Measurements from ENCODE around the gene CLSTN3. TPM values are rescaled to one million over a fixed set of nuclear protein-coding genes. Genes with fewer than 3 reads are reported as not detected.

CLSTN3 gene
- total and polyA plus RNA-seq, 2 of the 13 experiments (the other 11 are each of a cell fraction or from before 2014, with no cell fraction given): 26.2 to 94.1 TPM

DNA sequence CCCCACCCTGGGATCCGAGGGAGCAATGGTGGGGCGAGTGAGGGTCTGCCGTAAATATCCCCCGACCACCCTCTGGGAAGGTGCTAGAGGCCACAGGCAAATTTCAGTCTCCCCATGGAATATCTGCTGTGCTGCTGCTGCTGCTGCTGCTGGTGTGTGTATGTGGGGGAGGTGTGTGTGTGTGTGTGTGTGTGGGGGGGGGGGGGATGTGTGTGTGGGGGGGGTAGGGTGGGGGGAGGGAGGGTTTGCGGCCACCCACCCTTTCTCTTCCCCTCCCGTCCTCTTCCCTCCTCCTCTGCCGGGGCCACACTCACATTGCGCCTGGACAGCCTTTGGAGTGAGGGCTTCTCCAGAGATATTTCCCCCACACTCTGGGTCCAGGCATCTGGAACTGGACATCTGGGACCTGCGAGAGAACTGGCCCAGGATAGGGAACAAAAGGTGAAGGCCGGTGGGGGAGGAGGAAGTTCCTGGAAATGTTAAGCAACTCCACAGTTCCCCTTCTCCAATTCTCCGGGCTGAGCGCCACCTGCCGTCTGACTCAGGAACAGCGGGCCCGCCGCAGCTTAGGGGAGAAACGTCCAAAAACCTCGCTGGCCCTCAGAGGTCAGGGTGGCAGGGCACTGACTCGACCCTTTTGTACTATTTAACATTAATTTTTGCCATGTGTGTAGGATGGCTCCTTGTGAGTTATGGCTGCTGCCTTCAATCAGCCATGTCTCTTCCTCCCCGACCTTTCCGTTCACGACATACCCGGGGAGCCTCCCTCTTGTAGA, 21.2 kb upstream of the CLSTN3 start, which contains the start of gene C1RL (continued):
- no peak for TF ChIP-seq ZFP82 (CRISPR knock-in tag; IDR thresholded peaks at IDR 0.05; ENCODE audit: borderline replicate concordance)
- no peak for TF ChIP-seq MBD4 (IDR thresholded peaks at IDR 0.05; ENCODE audit: borderline replicate concordance, low read length)
- no peak for TF ChIP-seq SIX1 (CRISPR knock-in tag; IDR thresholded peaks at IDR 0.05; ENCODE audit: borderline replicate concordance)
- 0 out of 2 replicates have a peak, but pooled peaks have one; percentile 35 for TF ChIP-seq REL (CRISPR knock-in tag; conservative IDR thresholded peaks at IDR 0.05)
- no peak for TF ChIP-seq ZNF558 (CRISPR knock-in tag; IDR thresholded peaks at IDR 0.05; ENCODE audit: borderline replicate concordance)
- TF ChIP-seq ZNF296 (CRISPR knock-in tag; conservative IDR thresholded peaks at IDR 0.05): no peak
- no peak for TF ChIP-seq SRSF1 (optimal IDR thresholded peaks at IDR 0.05; ENCODE audit: low read depth, low read length)
- no peak for TF ChIP-seq ZFY (CRISPR knock-in tag; IDR thresholded peaks at IDR 0.05)
- TF ChIP-seq, protein P1, sequence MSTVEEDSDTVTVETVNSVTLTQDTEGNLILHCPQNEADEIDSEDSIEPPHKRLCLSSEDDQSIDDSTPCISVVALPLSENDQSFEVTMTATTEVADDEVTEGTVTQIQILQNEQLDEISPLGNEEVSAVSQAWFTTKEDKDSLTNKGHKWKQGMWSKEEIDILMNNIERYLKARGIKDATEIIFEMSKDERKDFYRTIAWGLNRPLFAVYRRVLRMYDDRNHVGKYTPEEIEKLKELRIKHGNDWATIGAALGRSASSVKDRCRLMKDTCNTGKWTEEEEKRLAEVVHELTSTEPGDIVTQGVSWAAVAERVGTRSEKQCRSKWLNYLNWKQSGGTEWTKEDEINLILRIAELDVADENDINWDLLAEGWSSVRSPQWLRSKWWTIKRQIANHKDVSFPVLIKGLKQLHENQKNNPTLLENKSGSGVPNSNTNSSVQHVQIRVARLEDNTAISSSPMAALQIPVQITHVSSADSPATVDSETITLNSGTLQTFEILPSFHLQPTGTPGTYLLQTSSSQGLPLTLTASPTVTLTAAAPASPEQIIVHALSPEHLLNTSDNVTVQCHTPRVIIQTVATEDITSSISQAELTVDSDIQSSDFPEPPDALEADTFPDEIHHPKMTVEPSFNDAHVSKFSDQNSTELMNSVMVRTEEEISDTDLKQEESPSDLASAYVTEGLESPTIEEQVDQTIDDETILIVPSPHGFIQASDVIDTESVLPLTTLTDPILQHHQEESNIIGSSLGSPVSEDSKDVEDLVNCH (CRISPR knock-in tag; IDR thresholded peaks at IDR 0.05): no peak
- no peak for TF ChIP-seq HHEX (CRISPR knock-in tag; IDR thresholded peaks at IDR 0.05)
- TF ChIP-seq, protein P2, sequence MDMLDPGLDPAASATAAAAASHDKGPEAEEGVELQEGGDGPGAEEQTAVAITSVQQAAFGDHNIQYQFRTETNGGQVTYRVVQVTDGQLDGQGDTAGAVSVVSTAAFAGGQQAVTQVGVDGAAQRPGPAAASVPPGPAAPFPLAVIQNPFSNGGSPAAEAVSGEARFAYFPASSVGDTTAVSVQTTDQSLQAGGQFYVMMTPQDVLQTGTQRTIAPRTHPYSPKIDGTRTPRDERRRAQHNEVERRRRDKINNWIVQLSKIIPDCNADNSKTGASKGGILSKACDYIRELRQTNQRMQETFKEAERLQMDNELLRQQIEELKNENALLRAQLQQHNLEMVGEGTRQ (IDR thresholded peaks at IDR 0.05; ENCODE audit: low read depth, low read length): no peak
- TF ChIP-seq, protein P2 (CRISPR knock-in tag; IDR thresholded peaks at IDR 0.05; ENCODE audit: borderline replicate concordance): no peak
- TF ChIP-seq, protein P3, sequence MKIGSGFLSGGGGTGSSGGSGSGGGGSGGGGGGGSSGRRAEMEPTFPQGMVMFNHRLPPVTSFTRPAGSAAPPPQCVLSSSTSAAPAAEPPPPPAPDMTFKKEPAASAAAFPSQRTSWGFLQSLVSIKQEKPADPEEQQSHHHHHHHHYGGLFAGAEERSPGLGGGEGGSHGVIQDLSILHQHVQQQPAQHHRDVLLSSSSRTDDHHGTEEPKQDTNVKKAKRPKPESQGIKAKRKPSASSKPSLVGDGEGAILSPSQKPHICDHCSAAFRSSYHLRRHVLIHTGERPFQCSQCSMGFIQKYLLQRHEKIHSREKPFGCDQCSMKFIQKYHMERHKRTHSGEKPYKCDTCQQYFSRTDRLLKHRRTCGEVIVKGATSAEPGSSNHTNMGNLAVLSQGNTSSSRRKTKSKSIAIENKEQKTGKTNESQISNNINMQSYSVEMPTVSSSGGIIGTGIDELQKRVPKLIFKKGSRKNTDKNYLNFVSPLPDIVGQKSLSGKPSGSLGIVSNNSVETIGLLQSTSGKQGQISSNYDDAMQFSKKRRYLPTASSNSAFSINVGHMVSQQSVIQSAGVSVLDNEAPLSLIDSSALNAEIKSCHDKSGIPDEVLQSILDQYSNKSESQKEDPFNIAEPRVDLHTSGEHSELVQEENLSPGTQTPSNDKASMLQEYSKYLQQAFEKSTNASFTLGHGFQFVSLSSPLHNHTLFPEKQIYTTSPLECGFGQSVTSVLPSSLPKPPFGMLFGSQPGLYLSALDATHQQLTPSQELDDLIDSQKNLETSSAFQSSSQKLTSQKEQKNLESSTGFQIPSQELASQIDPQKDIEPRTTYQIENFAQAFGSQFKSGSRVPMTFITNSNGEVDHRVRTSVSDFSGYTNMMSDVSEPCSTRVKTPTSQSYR (CRISPR knock-in tag; IDR thresholded peaks at IDR 0.05; ENCODE audit: borderline replicate concordance): peak; percentile 99
- no peak for TF ChIP-seq SIN3B (IDR thresholded peaks at IDR 0.05; ENCODE audit: low read length)
- 0 out of 2 replicates have a peak, but pooled peaks have one; percentile 48 for TF ChIP-seq ZSCAN9 (CRISPR knock-in tag; IDR thresholded peaks at IDR 0.05; ENCODE audit: borderline replicate concordance)
- TF ChIP-seq, protein P4, sequence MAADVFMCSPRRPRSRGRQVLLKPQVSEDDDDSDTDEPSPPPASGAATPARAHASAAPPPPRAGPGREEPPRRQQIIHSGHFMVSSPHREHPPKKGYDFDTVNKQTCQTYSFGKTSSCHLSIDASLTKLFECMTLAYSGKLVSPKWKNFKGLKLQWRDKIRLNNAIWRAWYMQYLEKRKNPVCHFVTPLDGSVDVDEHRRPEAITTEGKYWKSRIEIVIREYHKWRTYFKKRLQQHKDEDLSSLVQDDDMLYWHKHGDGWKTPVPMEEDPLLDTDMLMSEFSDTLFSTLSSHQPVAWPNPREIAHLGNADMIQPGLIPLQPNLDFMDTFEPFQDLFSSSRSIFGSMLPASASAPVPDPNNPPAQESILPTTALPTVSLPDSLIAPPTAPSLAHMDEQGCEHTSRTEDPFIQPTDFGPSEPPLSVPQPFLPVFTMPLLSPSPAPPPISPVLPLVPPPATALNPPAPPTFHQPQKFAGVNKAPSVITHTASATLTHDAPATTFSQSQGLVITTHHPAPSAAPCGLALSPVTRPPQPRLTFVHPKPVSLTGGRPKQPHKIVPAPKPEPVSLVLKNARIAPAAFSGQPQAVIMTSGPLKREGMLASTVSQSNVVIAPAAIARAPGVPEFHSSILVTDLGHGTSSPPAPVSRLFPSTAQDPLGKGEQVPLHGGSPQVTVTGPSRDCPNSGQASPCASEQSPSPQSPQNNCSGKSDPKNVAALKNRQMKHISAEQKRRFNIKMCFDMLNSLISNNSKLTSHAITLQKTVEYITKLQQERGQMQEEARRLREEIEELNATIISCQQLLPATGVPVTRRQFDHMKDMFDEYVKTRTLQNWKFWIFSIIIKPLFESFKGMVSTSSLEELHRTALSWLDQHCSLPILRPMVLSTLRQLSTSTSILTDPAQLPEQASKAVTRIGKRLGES (CRISPR knock-in tag; IDR thresholded peaks at IDR 0.05; ENCODE audit: borderline replicate concordance): no peak
- TF ChIP-seq FIP1L1 (IDR thresholded peaks at IDR 0.05; ENCODE audit: borderline replicate concordance, insufficient read depth, low read depth, low read length): no peak
- no peak for TF ChIP-seq SUZ12 (IDR thresholded peaks at IDR 0.05; ENCODE audit: low read depth, low read length)

All from HepG2 (cell line).